A549 (cell line): Measurements from ENCODE around the gene CANT1. TPM values are rescaled to one million over a fixed set of nuclear protein-coding genes. Genes with fewer than 3 reads are reported as not detected.
A peak's percentile ranks its signal among the peaks of the same experiment; 100 is the strongest.

Source experiments
- ATAC-seq, 2 experiments: fragments of 200-7000 bp in 1 of 2; fragments of >200 bp in 1 of 2; cut with Nextera tagmentation in 1 of 2; cut with Tn5 transposase in 1 of 2; 3 replicates each; pipeline versions ENCODE4 v1.8.0 to v1.9.1; 2018 to 2020; ENCODE audit warnings: mild to moderate bottlenecking in 1 of 2, moderate library complexity in 1 of 2
- CTCF ChIA-PET: fragments of 300-600 bp; sonication (Branson Sonifier 250); formaldehyde crosslinking; extraction: SDS; loops from one replicate; lab custom pipeline; 2021; ENCODE audit warnings: antibody characterized with exemption, inconsistent platforms; lab: Yijun Ruan, JAX
- POLR2A ChIA-PET: fragments of 350-600 bp; formaldehyde crosslinking; extraction: SDS; loops from one replicate; lab custom pipeline; 2021; ENCODE audit warnings: antibody characterized with exemption, inconsistent platforms; lab: Yijun Ruan, JAX
- DNase-seq, 2 experiments: peaks; one replicate each; pipeline versions ENCODE4 v3.0.0 to v3.0.0-alpha.2; 2011 to 2016; ENCODE audit warnings: low read depth in 1 of 2, low spot score in 1 of 2
- FAIRE-seq: peaks from 2 replicates; lab custom pipeline; 2011; peaks lifted over from hg19 to GRCh38; lab: Jason Lieb, UNC
- H3K27ac ChIP-seq, 2 experiments: fragments of >200 bp; sonication (Bioruptor Twin); formaldehyde crosslinking; 3 replicates each; pipeline ENCODE4 v1.5.1; 2016 to 2017
- H3K4me1 ChIP-seq: fragments of >200 bp; sonication (Bioruptor Twin); formaldehyde crosslinking; 3 replicates; pipeline ENCODE4 v1.6.1; 2016
- H3K4me2 ChIP-seq: fragments of >200 bp; sonication (Bioruptor Twin); formaldehyde crosslinking; 3 replicates; pipeline ENCODE4 v1.6.1; 2016
- H3K4me3 ChIP-seq: fragments of >200 bp; sonication (Bioruptor Twin); formaldehyde crosslinking; 3 replicates; pipeline ENCODE4 v1.5.1; 2016
- H3K9me3 ChIP-seq: fragments of >200 bp; sonication (Bioruptor Twin); formaldehyde crosslinking; 3 replicates; pipeline ENCODE4 v1.6.1; 2016
- CBX2 ChIP-seq: fragments of 200-600 bp; sonication (generic); IDR thresholded peaks from 2 replicates; pipeline ENCODE4 v1.6.1; 2016; ENCODE audit warnings: low read depth, mild to moderate bottlenecking, borderline replicate concordance
- CEBPB ChIP-seq, 2 experiments: fragments of >200 bp in 1 of 2; sonication (Bioruptor Twin) in 1 of 2; formaldehyde crosslinking in 1 of 2; IDR thresholded peaks; 2 replicates each; pipeline ENCODE4 v1.6.1; 2012 to 2016
- CHD2 ChIP-seq: fragments of 150-350 bp; IDR thresholded peaks from 2 replicates; pipeline ENCODE4 v1.6.1; 2014; ENCODE audit warnings: low read length; ENCODE audit not compliant: partially characterized antibody
- CHD4 ChIP-seq: fragments of 200-600 bp; sonication (generic); IDR thresholded peaks from 2 replicates; pipeline ENCODE4 v1.6.1; 2016; ENCODE audit warnings: antibody characterized with exemption, mild to moderate bottlenecking, borderline replicate concordance
- ESRRA ChIP-seq: fragments of 150-350 bp; IDR thresholded peaks from 2 replicates; pipeline ENCODE4 v1.6.1; 2014; ENCODE audit warnings: mild to moderate bottlenecking, low read length, borderline replicate concordance
- FOSL2 ChIP-seq, 2 experiments: fragments of 450-650 bp in 1 of 2; fragments of >200 bp in 1 of 2; sonication (Bioruptor Twin) in 1 of 2; formaldehyde crosslinking; IDR thresholded peaks; 2 replicates each; pipeline versions ENCODE4 v1.5.0 to v1.6.1; 2016 to 2020; ENCODE audit warnings: mild to moderate bottlenecking in 1 of 2, moderate library complexity in 1 of 2
- GATA3 ChIP-seq: IDR thresholded peaks from 2 replicates; pipeline ENCODE4 v1.6.1; 2012; ENCODE audit warnings: borderline replicate concordance
- HDAC2 ChIP-seq: fragments of 200-600 bp; sonication (generic); IDR thresholded peaks from 2 replicates; pipeline ENCODE4 v1.6.1; 2016
- HOXA7 ChIP-seq: fragments of 250-450 bp; sonication (Bioruptor Pico); IDR thresholded peaks from 2 replicates; pipeline ENCODE4 v1.5.0; 2020; ENCODE audit warnings: mild to moderate bottlenecking, moderate library complexity
- HOXB13 ChIP-seq: fragments of 250-450 bp; sonication (Bioruptor Pico); IDR thresholded peaks from 2 replicates; pipeline ENCODE4 v1.5.0; 2020; ENCODE audit warnings: low read depth, mild to moderate bottlenecking, moderate library complexity
- JUN ChIP-seq, 2 experiments: fragments of >200 bp; sonication (Bioruptor Twin); formaldehyde crosslinking; IDR thresholded peaks; 2 replicates in 1 of 2; 3 replicates in 1 of 2; pipeline ENCODE4 v1.6.1; 2016 to 2017
- JUNB ChIP-seq: fragments of >200 bp; sonication (Bioruptor Twin); formaldehyde crosslinking; IDR thresholded peaks from 2 replicates; pipeline ENCODE4 v1.6.1; 2016
- MAFK ChIP-seq: fragments of 450-650 bp; IDR thresholded peaks from 2 replicates; pipeline ENCODE4 v1.6.1; 2014; ENCODE audit not compliant: partially characterized antibody
- MYC ChIP-seq: IDR thresholded peaks from 2 replicates; pipeline ENCODE4 v1.6.1; 2012; ENCODE audit warnings: mild to moderate bottlenecking, inconsistent platforms, low read length, improper control_type of control experiment, borderline replicate concordance
- RCOR1 ChIP-seq: fragments of 150-350 bp; IDR thresholded peaks from 2 replicates; pipeline ENCODE4 v1.6.1; 2014; ENCODE audit warnings: antibody characterized with exemption, low read length, low read depth
- RFX5 ChIP-seq: fragments of 450-650 bp; IDR thresholded peaks from 2 replicates; pipeline ENCODE4 v1.7.1; 2014; ENCODE audit warnings: antibody characterized with exemption, mild to moderate bottlenecking, moderate library complexity
- RNF2 ChIP-seq: fragments of 200-600 bp; sonication (generic); IDR thresholded peaks from 2 replicates; pipeline ENCODE4 v1.6.1; 2016; ENCODE audit warnings: low read depth, mild to moderate bottlenecking, antibody characterized with exemption, moderate library complexity, borderline replicate concordance
- ZNF302 ChIP-seq: fragments of 250-450 bp; sonication (Bioruptor Pico); IDR thresholded peaks from 2 replicates; pipeline ENCODE4 v1.9.0; 2021; ENCODE audit warnings: inconsistent platforms, mild to moderate bottlenecking, moderate library complexity
- WGBS: methylation state at CpG from one replicate; pipeline ENCODE4 v1.1.6; 2017; ENCODE audit errors: missing lambda C conversion rate; 5-methylcytosine and 5-hydroxymethylcytosine counted together
- polyA plus RNA-seq, 4 experiments: library from polyadenylated mRNA; depleted of rRNA in 3 of 4; stranded (reverse); fragments of >200 nt; fragmentation: RNase III in 1 of 4; extraction: RNeasy Plus Mini Kit Qiagen cat#74134 plus additional on column Dnase treatment in 1 of 4; gene quantifications; 2 replicates in 3 of 4; 3 replicates in 1 of 4; pipeline ENCODE4 v1.2.3, GENCODE V29; 2011 to 2017
- TF ChIP-seq, protein P1 (sequence below): IDR thresholded peaks from 2 replicates; pipeline ENCODE4 v1.6.1; 2012
- TF ChIP-seq, protein P2 (sequence below): fragments of 150-350 bp; IDR thresholded peaks from 2 replicates; pipeline ENCODE4 v1.6.1; 2014; ENCODE audit warnings: low read depth, mild to moderate bottlenecking, low read length
- TF ChIP-seq, protein P3 (sequence below): fragments of >200 bp; sonication (Bioruptor Twin); formaldehyde crosslinking; IDR thresholded peaks from 3 replicates; pipeline ENCODE4 v1.5.1; 2016
- TF ChIP-seq, protein P4 (sequence below): fragments of 250-450 bp; sonication (Bioruptor Pico); IDR thresholded peaks from 2 replicates; pipeline ENCODE4 v1.5.0; 2020; ENCODE audit warnings: low read depth, mild to moderate bottlenecking, moderate library complexity

CANT1 gene
- polyA plus RNA-seq, 2 of the 4 experiments (the other 2 are of a cell fraction) = 65.5 to 67.6 TPM

DNA sequence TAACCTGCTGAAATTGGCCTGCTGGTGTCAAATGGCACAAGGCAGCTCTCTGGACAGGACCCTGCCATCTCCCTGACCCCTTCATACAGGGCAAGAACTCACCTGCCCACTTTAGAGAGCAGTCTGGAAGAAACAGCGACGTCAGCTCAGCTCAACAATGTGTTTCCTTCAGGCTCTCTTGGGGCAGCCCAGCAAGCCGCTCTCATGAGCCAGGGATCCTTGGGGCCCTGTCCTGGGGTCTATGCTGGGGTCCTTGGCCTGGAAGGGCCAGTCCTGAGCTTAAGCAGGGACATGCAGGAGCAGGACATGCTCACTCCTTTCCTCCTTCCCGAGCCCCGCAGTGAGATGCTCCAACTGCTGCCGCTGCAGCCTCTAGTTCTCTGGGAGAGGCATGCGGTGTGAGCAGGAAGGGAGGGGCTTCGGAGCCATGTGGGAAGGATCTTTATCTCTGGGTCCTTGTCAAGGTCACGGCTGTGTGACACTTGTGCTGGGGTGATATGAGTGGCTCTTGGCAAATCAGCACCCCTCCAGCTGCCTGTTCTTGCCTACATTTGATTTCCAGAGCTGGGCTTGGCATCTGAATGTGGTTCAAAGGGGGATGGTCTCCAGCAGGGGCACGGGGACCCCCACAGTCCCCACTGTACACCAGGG, 17.8 kb upstream of the CANT1 start:
- Histone ChIP-seq H3K27ac (peak overlapping the region; percentile 78 to 88), H3K4me2 (peak overlapping the region; percentile 88), H3K4me3 (peak overlapping the region; percentile 5; the same call in 1 of the 3 replicates), H3K4me1 (peaks cover 51% of the 10 kb centered on the region), H3K9me3 (no peaks in the 10 kb centered on the region)
- ATAC-seq (peak in 1 of 2 experiments; percentile 6; a peak in 3 of 6 replicates), DNase-seq (no peak), FAIRE-seq (no peak)
- POLR2A ChIA-PET = interaction anchor here (1.4 to 3.5 kb wide), 5 partner anchors 9 to 93 kb away, joined by 3 to 34 read pairs (median 7); partner anchors contain the start of gene CANT1
- WGBS = 67% methylated on average over 10 of the region's 10 CpGs
- TF ChIP-seq ZNF302 (CRISPR knock-in tag) = no peak
- no peak for TF ChIP-seq HOXB13 (CRISPR knock-in tag)
- no peak for TF ChIP-seq RNF2
- TF ChIP-seq HOXA7 (CRISPR knock-in tag) = no peak
- no peak for TF ChIP-seq CEBPB (IDR thresholded peaks at IDR 0.05)
- TF ChIP-seq, protein P1, sequence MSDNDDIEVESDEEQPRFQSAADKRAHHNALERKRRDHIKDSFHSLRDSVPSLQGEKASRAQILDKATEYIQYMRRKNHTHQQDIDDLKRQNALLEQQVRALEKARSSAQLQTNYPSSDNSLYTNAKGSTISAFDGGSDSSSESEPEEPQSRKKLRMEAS = no peak
- no peak for TF ChIP-seq RFX5
- TF ChIP-seq ESRRA = no peak
- TF ChIP-seq HDAC2 = no peak
- no peak for TF ChIP-seq CHD2
- no peak for TF ChIP-seq CHD4
- no peak for TF ChIP-seq CBX2
- CTCF ChIA-PET = interaction anchor here (0.5 to 18.2 kb wide), 17 partner anchors 11 to 369 kb away, joined by 3 to 376 read pairs (median 4); partner anchors contain the start of gene CANT1

DNA sequence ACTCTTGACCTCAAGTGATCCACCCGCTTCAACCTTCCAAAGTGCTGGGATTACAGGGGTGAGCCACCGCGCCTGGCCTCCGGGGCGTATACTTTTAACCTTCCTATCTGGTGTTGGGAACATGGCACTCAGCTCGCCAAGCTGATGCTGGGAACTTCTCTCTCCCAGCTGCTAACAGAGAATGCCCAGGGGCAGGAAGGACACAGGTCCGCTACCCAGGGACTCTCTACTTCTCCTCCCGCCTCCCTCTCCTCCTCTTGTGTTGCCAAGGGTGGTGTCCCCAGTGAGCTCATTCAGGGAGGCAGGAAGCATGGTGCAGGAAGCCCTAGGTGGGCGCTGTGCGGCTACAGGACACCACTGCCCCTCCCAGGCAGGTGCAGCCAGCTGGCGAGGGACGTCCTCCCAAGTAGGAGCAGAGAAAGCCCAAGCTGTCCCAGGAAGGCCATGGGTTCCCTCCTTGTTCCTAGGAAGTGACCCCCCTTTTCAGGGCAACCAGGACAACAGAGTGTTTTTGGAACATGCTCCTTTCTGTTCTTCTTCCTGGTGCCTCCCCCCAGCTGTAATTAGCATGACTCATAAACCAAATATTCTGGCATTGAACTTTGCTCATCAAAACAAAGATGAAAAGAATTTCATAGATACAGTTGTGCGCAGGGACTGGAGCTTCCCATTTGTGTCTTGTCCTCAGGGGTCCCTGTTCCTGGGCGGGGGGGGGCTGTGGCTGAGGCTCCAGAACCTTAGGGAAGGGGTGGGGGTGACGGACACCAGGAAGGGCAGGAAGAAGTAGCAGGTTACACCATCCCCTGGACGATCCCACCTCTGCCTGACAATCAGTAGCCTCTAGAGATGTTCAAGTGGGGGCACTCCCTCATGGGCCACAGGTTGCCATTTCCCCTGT, 17.1 kb upstream of the CANT1 start:
- Histone ChIP-seq H3K4me3 (peak overlapping the region; percentile 15; the same call in 1 of the 3 replicates), H3K4me2 (peak overlapping the region; percentile 88), H3K27ac (peak overlapping the region; percentile 78 to 88), H3K4me1 (peaks cover 51% of the 10 kb centered on the region), H3K9me3 (no peaks in the 10 kb centered on the region)
- POLR2A ChIA-PET = interaction anchor here (0.6 to 3.5 kb wide), 8 partner anchors 8 to 92 kb away, joined by 3 to 34 read pairs (median 6); partner anchors contain the start of genes CANT1 and ENGASE
- DNase-seq = peak; percentile 78 to 86
- 43% methylated on average over 15 of the region's 16 CpGs for WGBS
- no peak for FAIRE-seq
- ATAC-seq = peak; percentile 22 to 31
- TF ChIP-seq, protein P2, sequence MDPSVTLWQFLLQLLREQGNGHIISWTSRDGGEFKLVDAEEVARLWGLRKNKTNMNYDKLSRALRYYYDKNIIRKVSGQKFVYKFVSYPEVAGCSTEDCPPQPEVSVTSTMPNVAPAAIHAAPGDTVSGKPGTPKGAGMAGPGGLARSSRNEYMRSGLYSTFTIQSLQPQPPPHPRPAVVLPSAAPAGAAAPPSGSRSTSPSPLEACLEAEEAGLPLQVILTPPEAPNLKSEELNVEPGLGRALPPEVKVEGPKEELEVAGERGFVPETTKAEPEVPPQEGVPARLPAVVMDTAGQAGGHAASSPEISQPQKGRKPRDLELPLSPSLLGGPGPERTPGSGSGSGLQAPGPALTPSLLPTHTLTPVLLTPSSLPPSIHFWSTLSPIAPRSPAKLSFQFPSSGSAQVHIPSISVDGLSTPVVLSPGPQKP = no peak
- TF ChIP-seq, protein P3, sequence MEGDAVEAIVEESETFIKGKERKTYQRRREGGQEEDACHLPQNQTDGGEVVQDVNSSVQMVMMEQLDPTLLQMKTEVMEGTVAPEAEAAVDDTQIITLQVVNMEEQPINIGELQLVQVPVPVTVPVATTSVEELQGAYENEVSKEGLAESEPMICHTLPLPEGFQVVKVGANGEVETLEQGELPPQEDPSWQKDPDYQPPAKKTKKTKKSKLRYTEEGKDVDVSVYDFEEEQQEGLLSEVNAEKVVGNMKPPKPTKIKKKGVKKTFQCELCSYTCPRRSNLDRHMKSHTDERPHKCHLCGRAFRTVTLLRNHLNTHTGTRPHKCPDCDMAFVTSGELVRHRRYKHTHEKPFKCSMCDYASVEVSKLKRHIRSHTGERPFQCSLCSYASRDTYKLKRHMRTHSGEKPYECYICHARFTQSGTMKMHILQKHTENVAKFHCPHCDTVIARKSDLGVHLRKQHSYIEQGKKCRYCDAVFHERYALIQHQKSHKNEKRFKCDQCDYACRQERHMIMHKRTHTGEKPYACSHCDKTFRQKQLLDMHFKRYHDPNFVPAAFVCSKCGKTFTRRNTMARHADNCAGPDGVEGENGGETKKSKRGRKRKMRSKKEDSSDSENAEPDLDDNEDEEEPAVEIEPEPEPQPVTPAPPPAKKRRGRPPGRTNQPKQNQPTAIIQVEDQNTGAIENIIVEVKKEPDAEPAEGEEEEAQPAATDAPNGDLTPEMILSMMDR = no peak
- 0 out of 2 replicates have a peak, but pooled peaks have one; percentile 29 for TF ChIP-seq HOXB13 (CRISPR knock-in tag)
- peak; percentile 50; the same call in 1 of the 2 replicates for TF ChIP-seq GATA3
- TF ChIP-seq FOSL2 (IDR thresholded peaks at IDR 0.05) = peak; percentile 84
- TF ChIP-seq FOSL2 (CRISPR knock-in tag; IDR thresholded peaks at IDR 0.05) = peak; percentile 92
- TF ChIP-seq MYC = peak; percentile 57; the same call in 1 of the 2 replicates
- no peak for TF ChIP-seq MAFK
- peak; percentile 66 for TF ChIP-seq JUNB
- 0 out of 2 replicates have a peak, but pooled peaks have one; percentile 22 for TF ChIP-seq ESRRA
- TF ChIP-seq RCOR1 = no peak
- TF ChIP-seq, protein P1 = peak; percentile 64; the same call in 1 of the 2 replicates
- TF ChIP-seq, protein P4, sequence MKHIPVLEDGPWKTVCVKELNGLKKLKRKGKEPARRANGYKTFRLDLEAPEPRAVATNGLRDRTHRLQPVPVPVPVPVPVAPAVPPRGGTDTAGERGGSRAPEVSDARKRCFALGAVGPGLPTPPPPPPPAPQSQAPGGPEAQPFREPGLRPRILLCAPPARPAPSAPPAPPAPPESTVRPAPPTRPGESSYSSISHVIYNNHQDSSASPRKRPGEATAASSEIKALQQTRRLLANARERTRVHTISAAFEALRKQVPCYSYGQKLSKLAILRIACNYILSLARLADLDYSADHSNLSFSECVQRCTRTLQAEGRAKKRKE (CRISPR knock-in tag) = no peak
- peak; percentile 46 to 65; a peak in 3 of 5 replicates for TF ChIP-seq JUN (IDR thresholded peaks at IDR 0.05)
- CTCF ChIA-PET = interaction anchor here (0.5 to 18.2 kb wide), 18 partner anchors 8 to 370 kb away, joined by 3 to 376 read pairs (median 4); partner anchors contain the start of gene CANT1
